GM10248 (cell line): ENCODE data around the gene PPP2R5A.
"Not testable (repeated sequence)": the region's sequence is repeated elsewhere in the genome, so short reads cannot be mapped to it uniquely, and the experiment has no call there.

ENCODE experiments used
- CTCF ChIA-PET: fragments of 300-600 bp; sonication (Branson Sonifier 250); formaldehyde crosslinking; extraction: SDS; loops from one replicate; lab custom pipeline; 2021; ENCODE audit warnings: antibody characterized with exemption; lab: Yijun Ruan, JAX
- POLR2A ChIA-PET: fragments of 350-650 bp; sonication (Branson Sonifier 250); formaldehyde crosslinking; extraction: SDS; loops from one replicate; lab custom pipeline; 2020; ENCODE audit warnings: antibody characterized with exemption; lab: Yijun Ruan, JAX
- DNase-seq: peaks from one replicate; pipeline ENCODE4 v3.0.0; 2012; ENCODE audit errors: extremely low spot score
- CTCF ChIP-seq: IDR thresholded peaks from 2 replicates; pipeline ENCODE4 v1.5.1; 2012; ENCODE audit warnings: mild to moderate bottlenecking, low read depth; ENCODE audit errors: extremely low read depth, missing control alignments, control extremely low read depth

PPP2R5A gene

DNA sequence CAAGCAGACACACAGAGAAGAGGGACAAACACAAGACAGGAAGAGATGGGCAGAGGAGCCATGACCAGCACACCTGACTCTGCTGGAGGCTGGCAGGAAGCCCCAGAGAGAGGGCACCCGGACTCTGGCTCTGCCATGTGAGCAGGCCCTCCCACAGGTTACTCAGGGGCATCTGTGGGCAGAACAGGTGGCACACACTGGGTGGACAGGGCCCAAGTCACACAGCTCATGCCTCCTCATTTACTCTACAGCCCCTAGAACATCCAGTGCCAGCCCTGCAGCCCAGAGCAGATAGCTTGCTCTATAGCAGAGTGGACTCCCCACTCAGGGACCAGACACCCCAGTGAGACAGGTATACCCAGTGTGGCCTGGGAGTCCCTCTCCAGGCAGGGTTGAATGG lies 100.8 kb downstream of the PPP2R5A start:
- no peak for TF ChIP-seq CTCF
- no peak for DNase-seq
- ChIA-PET CTCF (no interaction called here), POLR2A (interaction anchor here (0.6 kb wide), 1 partner anchor 22 kb away, joined by 3 read pairs; no protein-coding TSS in a partner anchor)

DNA sequence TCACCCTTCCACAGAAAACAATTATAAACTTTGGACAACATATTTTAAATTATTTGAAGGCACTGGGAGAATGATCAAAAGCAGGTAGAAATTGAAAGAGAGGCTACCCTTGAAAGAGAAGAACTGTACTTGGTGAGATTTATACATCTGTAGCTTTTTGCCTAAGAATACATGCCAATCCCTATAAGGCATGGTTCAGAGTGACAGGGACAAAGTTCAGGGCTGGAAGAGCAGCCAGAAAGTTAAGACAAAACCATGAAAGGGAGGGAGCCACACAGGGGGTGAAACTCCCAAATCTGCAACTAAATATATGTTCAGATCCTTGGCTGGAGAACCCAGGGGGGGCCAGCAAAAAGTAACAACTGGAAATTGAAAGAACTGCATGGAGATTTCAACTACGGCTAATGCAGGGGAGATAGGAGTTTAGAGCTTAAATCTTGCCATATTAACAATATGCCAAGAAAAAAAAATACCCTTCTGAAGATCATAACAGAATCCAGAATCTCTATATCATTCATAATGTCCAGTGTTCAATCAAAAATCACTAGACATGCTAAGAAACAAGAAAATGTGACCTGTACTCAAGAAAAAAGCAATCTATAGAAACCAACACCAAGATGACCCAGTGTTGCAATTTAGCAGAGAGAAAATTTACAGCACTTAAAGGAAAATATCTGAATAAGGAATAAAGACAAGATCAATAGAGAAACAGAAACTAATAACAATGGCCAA lies 103.9 kb downstream of the PPP2R5A start:
- CTCF ChIA-PET: interaction anchor here (1.5 kb wide), 1 partner anchor 9 kb away, joined by 4 read pairs; no protein-coding TSS in a partner anchor
- POLR2A ChIA-PET: no interaction called here
- no peak for DNase-seq
- no peak for TF ChIP-seq CTCF

DNA sequence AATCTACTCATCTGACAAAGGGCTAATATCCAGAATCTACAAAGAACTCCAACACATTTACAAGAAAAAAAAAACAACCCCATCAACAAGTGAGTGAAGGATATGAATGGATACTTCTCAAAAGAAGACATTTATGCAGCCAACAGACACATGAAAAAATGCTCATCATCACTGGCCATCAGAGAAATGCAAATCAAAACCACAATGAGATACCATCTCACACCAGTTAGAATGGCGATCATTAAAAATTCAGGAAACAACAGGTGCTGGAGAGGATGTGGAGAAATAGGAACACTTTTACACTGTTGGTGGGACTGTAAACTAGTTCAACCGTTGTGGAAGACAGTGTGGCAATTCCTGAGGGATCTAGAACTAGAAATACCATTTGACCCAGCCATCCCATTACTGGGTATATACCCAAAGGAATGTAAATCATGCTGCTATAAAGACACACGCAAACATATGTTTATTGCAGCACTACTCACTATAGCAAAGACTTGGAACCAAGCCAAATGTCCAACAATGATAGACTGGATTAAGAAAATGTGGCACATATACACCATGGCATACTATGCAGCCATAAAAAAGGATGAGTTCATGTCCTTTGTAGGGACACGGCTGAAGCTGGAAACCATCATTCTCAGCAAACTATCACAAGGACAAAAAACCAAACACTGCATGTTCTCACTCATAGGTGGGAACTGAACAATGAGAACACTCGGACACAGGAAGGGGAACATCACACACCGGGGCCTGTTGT lies 110.6 kb downstream of the PPP2R5A start:
- CTCF ChIA-PET, DNase-seq, POLR2A ChIA-PET: not testable (repeated sequence)

DNA sequence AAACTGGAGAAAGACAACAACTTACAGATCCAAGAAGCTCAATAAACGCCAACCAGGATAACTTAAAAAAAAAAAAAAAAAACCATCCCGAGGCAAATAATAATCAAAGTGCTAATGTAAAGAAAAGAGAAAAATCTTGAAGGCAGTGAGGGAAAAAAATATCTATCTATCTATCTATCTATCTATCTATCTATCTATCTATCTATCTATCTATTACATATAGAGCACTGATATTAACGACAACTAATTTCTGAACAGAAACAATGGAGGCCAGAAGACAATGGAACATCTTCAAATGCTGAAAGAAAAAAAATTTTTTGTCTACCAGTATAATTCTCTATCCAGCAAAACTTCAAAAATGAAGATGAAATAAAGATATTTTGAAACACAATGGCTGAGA lies 111.4 kb downstream of the PPP2R5A start:
- ChIA-PET CTCF (no interaction called here), POLR2A (no interaction called here)
- TF ChIP-seq CTCF: no peak
- no peak for DNase-seq

DNA sequence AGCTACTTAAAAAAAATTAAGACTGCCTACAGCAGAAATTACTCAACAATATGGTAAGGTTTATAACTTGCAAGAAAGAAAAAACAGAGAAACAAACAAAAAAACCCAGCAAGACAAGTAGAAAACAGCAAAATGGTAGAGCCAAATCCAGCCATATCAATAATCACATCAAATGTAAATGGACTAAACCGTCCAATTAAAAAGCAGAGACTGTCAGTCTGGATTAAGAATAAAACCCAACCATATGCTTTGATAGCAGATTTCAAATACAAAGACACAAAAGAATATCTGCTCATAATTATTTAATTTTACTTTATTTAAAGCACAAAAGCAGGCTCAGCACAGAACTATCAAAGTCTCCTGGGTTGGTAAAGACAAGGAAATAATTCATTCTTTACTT lies 112.0 kb downstream of the PPP2R5A start:
- no peak for DNase-seq
- no peak for TF ChIP-seq CTCF
- ChIA-PET CTCF (no interaction called here), POLR2A (no interaction called here)

DNA sequence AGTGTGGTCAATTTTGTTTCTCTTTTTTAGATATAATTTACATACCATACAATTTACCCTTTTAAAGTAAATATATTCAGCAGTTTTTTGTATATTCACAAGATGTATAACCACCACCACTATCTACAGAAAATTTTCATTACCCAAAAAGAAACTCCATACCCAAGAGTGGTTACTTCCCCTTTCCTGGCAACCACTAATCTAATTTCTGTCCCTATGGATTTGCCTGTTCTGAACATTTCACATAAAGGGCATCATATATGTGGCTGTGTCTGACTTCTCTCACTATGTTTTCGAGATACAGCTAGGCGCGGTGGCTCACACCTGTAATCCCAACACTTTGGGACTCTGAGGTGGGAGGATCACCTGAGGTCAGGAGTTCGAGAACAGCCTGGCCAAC lies 115.8 kb downstream of the PPP2R5A start:
- ChIA-PET CTCF (no interaction called here), POLR2A (no interaction called here)
- DNase-seq: no peak

More for the DNA sequence above, 115.8 kb downstream of the PPP2R5A start:
- TF ChIP-seq CTCF: no peak
